Esophagus squamous epithelium (tissue), 4 donors: ENCODE measurements around the gene UNC5C.

ENCODE experiments used
- POLR2A ChIP-seq, 4 donors: fragments of 450-650 bp; IDR thresholded peaks; one replicate each; pipeline ENCODE4 v1.6.1; 2017; ENCODE audit warnings: antibody characterized with exemption in 4 of 4, mild to moderate bottlenecking in 4 of 4, moderate library complexity in 3 of 4
- TF ChIP-seq, protein P1 (sequence below), 6 experiments: fragments of 450-650 bp in 4 of 6; fragments of 200-600 bp in 2 of 6; sonication (generic) in 2 of 6; IDR thresholded peaks; one replicate each; pipeline ENCODE4 v1.5.1; 2016 to 2019; ENCODE audit warnings: antibody characterized with exemption in 6 of 6, mild to moderate bottlenecking in 4 of 6, moderate library complexity in 4 of 6

DNA sequence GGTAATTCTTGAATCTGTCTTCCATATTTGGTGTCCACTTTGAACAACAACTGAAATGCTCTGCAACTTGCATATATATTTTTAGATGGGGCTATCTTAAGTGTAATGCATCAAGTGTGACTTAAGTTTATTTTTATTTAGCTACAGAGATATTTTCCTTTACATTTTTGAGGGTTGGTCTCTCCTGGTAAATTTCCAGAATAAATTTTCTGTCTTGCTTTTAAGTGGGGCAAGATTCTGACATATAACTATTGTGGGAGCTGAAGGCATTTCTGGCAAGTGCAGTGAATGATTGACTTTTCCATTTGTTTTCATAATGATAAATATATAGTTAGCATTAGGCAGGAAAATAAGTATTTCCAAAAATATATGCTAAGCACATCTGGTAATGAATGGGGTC lies 18.8 kb downstream of the UNC5C start:
- TF ChIP-seq, protein P1, sequence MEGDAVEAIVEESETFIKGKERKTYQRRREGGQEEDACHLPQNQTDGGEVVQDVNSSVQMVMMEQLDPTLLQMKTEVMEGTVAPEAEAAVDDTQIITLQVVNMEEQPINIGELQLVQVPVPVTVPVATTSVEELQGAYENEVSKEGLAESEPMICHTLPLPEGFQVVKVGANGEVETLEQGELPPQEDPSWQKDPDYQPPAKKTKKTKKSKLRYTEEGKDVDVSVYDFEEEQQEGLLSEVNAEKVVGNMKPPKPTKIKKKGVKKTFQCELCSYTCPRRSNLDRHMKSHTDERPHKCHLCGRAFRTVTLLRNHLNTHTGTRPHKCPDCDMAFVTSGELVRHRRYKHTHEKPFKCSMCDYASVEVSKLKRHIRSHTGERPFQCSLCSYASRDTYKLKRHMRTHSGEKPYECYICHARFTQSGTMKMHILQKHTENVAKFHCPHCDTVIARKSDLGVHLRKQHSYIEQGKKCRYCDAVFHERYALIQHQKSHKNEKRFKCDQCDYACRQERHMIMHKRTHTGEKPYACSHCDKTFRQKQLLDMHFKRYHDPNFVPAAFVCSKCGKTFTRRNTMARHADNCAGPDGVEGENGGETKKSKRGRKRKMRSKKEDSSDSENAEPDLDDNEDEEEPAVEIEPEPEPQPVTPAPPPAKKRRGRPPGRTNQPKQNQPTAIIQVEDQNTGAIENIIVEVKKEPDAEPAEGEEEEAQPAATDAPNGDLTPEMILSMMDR (IDR thresholded peaks at IDR 0.05) = no peak
- TF ChIP-seq POLR2A (IDR thresholded peaks at IDR 0.05) = no peak
